ENCODE data around the gene RHOT1.

Gene RHOT1

DNA sequence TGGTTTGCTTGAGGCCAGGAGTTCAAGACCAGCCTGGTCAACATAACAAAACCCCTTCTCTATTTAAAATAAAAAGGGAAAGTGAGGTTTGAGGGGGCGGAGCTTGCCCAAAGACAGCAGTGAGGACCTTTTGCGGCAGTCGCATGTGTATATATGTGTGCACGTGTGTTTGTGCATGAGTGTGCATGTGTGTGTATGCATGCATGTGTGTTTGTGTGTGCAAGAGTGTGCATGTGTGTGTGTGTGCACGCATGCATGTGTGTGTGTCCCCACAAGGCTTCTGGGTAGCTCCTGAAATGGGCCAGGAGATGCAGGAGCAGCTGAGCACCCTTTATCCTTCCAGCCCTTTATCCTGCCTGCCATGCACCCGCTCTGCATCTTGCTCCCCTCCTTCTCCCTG lies 132.3 kb downstream of the RHOT1 start:
- DNase-seq = no peak

Measured in NCI-H146 (cell line).